Natural killer cell (primary cell): ENCODE data around the gene SPEF2. TPM values are rescaled to one million over a fixed set of nuclear protein-coding genes. Genes with fewer than 3 reads are reported as not detected.

Experiments
- ATAC-seq, 3 donors: fragments of 150-1000 bp in 2 of 3; fragments of 200-7000 bp in 1 of 3; cut with Tn5 transposase; 1 replicate in 1 of 3; 2 replicates in 2 of 3; pipeline ENCODE4 v1.10.0; 2021; ENCODE audit warnings: mild to moderate bottlenecking in 2 of 3, moderate library complexity in 2 of 3
- DNase-seq, 2 donors: peaks; one replicate each; pipeline versions ENCODE4 v3.0.0 to v3.0.0-alpha.2; 2013 to 2021; ENCODE audit warnings: mixed read lengths in 1 of 2
- H3K27ac ChIP-seq: one replicate; pipeline ENCODE4 v1.5.1; 2013; ENCODE audit warnings: mild to moderate bottlenecking, low read length
- H3K27me3 ChIP-seq: one replicate; pipeline ENCODE4 v1.6.1; 2013; ENCODE audit warnings: low read length; ENCODE audit not compliant: control insufficient read depth, insufficient read depth
- H3K36me3 ChIP-seq: one replicate; pipeline ENCODE4 v1.6.1; 2013; ENCODE audit warnings: low read length; ENCODE audit not compliant: control insufficient read depth, insufficient read depth
- H3K4me1 ChIP-seq: one replicate; pipeline ENCODE4 v1.6.1; 2013; ENCODE audit warnings: low read length; ENCODE audit not compliant: control insufficient read depth, insufficient read depth
- H3K4me3 ChIP-seq: one replicate; pipeline ENCODE4 v1.5.1; 2013; ENCODE audit warnings: low read length
- H3K9me3 ChIP-seq: one replicate; pipeline ENCODE4 v1.6.1; 2013; ENCODE audit warnings: low read length; ENCODE audit not compliant: control insufficient read depth, insufficient read depth
- H3K27ac Mint-ChIP-seq, 2 donors: one replicate each; pipeline ENCODE4 v1.8.0; 2022; ENCODE audit warnings: mild to moderate bottlenecking in 2 of 2, mixed read lengths in 2 of 2, moderate library complexity in 1 of 2
- H3K27me3 Mint-ChIP-seq, 2 donors: one replicate each; pipeline ENCODE4 v1.8.0; 2022; ENCODE audit warnings: low read depth in 2 of 2, mixed read lengths in 2 of 2
- H3K36me3 Mint-ChIP-seq: one replicate; pipeline ENCODE4 v1.8.0; 2022; ENCODE audit warnings: mixed read lengths
- H3K4me1 Mint-ChIP-seq, 2 donors: one replicate each; pipeline ENCODE4 v1.8.0; 2022; ENCODE audit warnings: mixed read lengths in 2 of 2
- H3K4me3 Mint-ChIP-seq: one replicate; pipeline ENCODE4 v1.8.0; 2022; ENCODE audit warnings: mild to moderate bottlenecking, moderate library complexity, mixed read lengths
- H3K9me3 Mint-ChIP-seq, 2 donors: one replicate each; pipeline ENCODE4 v1.8.0; 2022; ENCODE audit warnings: mixed read lengths in 2 of 2
- WGBS: methylation state at CpG from one replicate; pipeline ENCODE4 v1.1.7; 2013; ENCODE audit warnings: missing lambda C conversion rate; ENCODE audit not compliant: insufficient coverage; 5-methylcytosine and 5-hydroxymethylcytosine counted together
- intact Hi-C: fragments of 100-400 bp; cut with micrococcal nuclease; formaldehyde crosslinking; loops from one replicate; pipeline ENCODE4 v1.14.2; 2022
- total RNA-seq, 4 donors: library from RNA; stranded (reverse); fragments of 120-200 nt in 1 of 4; gene quantifications; one replicate each; pipeline versions ENCODE4 v1.2.3 to v1.2.4, GENCODE V29; 2013 to 2022
- TF ChIP-seq, protein P1 (sequence below): fragments of 200-600 bp; IDR thresholded peaks from one replicate; pipeline ENCODE4 v1.8.0; 2022; ENCODE audit warnings: antibody characterized with exemption

SPEF2 gene
- total RNA-seq, 3 donors from 2014 or later (not counting 1 experiment from before 2014, with no cell fraction given): 6.2 to 13.1 (median 8.5) TPM

DNA sequence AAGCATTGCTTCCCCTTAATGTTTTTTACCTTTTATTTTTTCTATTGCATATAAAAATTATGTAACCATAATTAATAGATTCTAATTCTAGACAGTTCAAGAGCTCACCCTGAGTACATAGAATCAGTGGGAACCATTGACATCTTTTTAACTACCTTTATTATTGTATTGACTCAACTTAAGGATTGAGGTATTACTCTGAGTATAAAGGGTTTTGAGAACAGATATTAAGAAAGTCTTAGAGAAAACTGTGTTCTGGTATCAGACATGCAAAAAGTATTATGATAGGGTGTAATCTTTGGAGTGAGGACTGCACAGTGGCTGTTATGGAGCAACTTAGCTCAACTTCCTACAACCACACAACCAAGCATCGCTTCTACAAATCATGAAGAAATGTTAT is 8.9 kb downstream of the SPEF2 start:
- no peak overlapping the region for H3K27ac ChIP-seq
- no peaks in the 10 kb centered on the region for H3K9me3 ChIP-seq
- H3K4me3 ChIP-seq: no peak overlapping the region
- Mint-ChIP-seq H3K36me3 (no peaks in the 10 kb centered on the region), H3K27ac (no peak overlapping the region), H3K27me3 (no peaks in the 10 kb centered on the region), H3K4me3 (no peak overlapping the region), H3K4me1 (peaks cover 8 to 10% of the 10 kb centered on the region in 2 donors), H3K9me3 (no peaks in the 10 kb centered on the region)
- H3K36me3 ChIP-seq: peaks cover 4% of the 10 kb centered on the region
- DNase-seq (no peak), ATAC-seq (no peak)
- H3K27me3 ChIP-seq: no peaks in the 10 kb centered on the region
- TF ChIP-seq, protein P1, sequence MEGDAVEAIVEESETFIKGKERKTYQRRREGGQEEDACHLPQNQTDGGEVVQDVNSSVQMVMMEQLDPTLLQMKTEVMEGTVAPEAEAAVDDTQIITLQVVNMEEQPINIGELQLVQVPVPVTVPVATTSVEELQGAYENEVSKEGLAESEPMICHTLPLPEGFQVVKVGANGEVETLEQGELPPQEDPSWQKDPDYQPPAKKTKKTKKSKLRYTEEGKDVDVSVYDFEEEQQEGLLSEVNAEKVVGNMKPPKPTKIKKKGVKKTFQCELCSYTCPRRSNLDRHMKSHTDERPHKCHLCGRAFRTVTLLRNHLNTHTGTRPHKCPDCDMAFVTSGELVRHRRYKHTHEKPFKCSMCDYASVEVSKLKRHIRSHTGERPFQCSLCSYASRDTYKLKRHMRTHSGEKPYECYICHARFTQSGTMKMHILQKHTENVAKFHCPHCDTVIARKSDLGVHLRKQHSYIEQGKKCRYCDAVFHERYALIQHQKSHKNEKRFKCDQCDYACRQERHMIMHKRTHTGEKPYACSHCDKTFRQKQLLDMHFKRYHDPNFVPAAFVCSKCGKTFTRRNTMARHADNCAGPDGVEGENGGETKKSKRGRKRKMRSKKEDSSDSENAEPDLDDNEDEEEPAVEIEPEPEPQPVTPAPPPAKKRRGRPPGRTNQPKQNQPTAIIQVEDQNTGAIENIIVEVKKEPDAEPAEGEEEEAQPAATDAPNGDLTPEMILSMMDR: no peak
- intact Hi-C loops: no loop called here
- WGBS: 71% methylated on average over 1 of the region's 1 CpG
- H3K4me1 ChIP-seq: no peaks in the 10 kb centered on the region

DNA sequence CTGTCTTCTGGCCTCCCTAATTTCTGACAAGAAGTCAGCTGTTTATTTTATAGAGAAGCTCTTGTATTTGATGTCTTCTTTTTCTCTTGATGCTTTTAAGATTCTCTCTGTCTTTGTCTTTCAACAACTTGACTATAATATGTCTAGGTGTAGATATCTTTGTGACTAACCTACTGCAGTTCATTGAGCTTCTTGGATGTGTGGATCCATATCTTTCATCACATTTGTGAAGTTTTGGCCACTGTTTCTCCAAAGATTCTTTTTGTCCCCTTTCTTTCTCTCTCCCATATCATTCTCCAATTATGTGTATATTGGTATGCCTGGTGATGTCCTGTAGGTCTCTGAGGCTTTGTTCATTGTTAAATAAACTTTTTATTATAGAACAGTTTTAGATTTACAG is 16.7 kb downstream of the SPEF2 start:
- TF ChIP-seq, protein P1: no peak
- Histone ChIP-seq H3K4me3 (no peak overlapping the region), H3K27me3 (no peaks in the 10 kb centered on the region), H3K27ac (no peak overlapping the region), H3K9me3 (no peaks in the 10 kb centered on the region), H3K36me3 (peaks cover 4% of the 10 kb centered on the region), H3K4me1 (no peaks in the 10 kb centered on the region)
- no peaks in the 10 kb centered on the region for H3K27me3 Mint-ChIP-seq
- intact Hi-C loops: no loop called here
- no peak overlapping the region for H3K4me3 Mint-ChIP-seq
- H3K4me1 Mint-ChIP-seq: peaks cover 0 to 4% of the 10 kb centered on the region in 2 donors
- ATAC-seq (no peak), DNase-seq (no peak)
- peaks cover 26% of the 10 kb centered on the region for H3K36me3 Mint-ChIP-seq
- no peak overlapping the region for H3K27ac Mint-ChIP-seq
- peaks cover 2 to 7% of the 10 kb centered on the region in 2 donors for H3K9me3 Mint-ChIP-seq

DNA sequence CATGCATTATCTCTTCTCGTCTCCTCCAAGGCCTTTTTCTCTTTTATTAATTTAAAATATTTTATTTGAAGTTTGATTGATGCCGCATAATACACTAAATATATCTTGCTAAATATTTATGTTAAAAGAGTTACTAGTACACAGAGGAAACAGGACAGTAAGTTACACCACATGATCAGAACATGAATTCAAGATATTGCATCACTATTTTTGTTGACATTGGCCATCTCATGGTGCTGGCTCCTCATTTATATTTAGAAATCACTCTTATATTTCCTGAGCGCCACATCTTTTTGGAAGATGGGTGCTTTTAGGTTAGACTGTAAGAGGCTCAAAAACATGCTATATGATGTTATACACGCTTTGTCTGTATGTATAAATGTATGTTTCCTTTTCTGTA is 23.0 kb downstream of the SPEF2 start:
- WGBS: 100% methylated on average over 3 of the region's 4 CpGs
- Mint-ChIP-seq H3K4me3 (no peak overlapping the region), H3K4me1 (peaks cover 0 to 4% of the 10 kb centered on the region in 2 donors), H3K27ac (no peak overlapping the region), H3K36me3 (peaks cover 17% of the 10 kb centered on the region), H3K9me3 (no peaks in the 10 kb centered on the region), H3K27me3 (no peaks in the 10 kb centered on the region)
- TF ChIP-seq, protein P1: no peak
- intact Hi-C loops: no loop called here
- peaks cover 4% of the 10 kb centered on the region for H3K36me3 ChIP-seq
- ATAC-seq (no peak), DNase-seq (no peak)
- H3K9me3 ChIP-seq: no peaks in the 10 kb centered on the region
- H3K27ac ChIP-seq: no peak overlapping the region
- H3K27me3 ChIP-seq: no peaks in the 10 kb centered on the region
- no peaks in the 10 kb centered on the region for H3K4me1 ChIP-seq
- no peak overlapping the region for H3K4me3 ChIP-seq

DNA sequence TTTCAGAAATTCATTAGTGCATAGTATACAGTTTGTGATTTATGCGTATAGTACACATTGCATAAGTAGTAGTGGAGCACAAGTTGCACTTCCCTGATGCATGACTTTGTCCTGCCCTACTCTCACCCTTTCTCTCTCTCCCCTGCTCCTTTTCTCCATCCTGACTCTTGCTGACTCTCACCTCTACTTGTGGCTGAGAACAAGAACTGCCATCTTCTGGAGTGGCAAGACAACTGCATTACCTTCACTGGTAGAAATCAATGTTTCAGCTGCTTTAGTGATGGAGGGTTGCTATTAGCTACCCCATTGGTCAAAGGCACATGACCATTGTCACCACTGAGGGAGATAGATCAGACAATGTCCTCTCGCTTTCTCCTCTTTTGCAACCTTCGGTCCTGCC is 26.9 kb downstream of the SPEF2 start:
- Mint-ChIP-seq H3K9me3 (no peaks in the 10 kb centered on the region), H3K4me3 (no peak overlapping the region), H3K27me3 (no peaks in the 10 kb centered on the region), H3K27ac (no peak overlapping the region), H3K4me1 (no peaks in the 10 kb centered on the region), H3K36me3 (peaks cover 5% of the 10 kb centered on the region)
- WGBS: 100% methylated on average over 1 of the region's 3 CpGs
- Histone ChIP-seq H3K36me3 (peaks cover 4% of the 10 kb centered on the region), H3K27me3 (no peaks in the 10 kb centered on the region), H3K4me1 (no peaks in the 10 kb centered on the region), H3K27ac (no peak overlapping the region), H3K9me3 (no peaks in the 10 kb centered on the region), H3K4me3 (no peak overlapping the region)
- TF ChIP-seq, protein P1: no peak
- DNase-seq (no peak), ATAC-seq (no peak)
- intact Hi-C loops: no loop called here
